HG03439 (cell line): ENCODE data around the gene WDFY3.
"Not testable (repeated sequence)": the region's sequence is repeated elsewhere in the genome, so short reads cannot be mapped to it uniquely, and the experiment has no call there.

Experiments
- ATAC-seq: cut with Tn5 transposase; IDR thresholded peaks from one replicate; pipeline ENCODE4 v1.9.1; 2021; ENCODE audit warnings: mild to moderate bottlenecking, moderate library complexity; ENCODE audit not compliant: unreplicated experiment

WDFY3 gene

GRCh38 chr4:84683064-84683850 lies 283.2 kb downstream of the WDFY3 start:
- no peak for ATAC-seq

GRCh38 chr4:84682661-84683060 lies 283.8 kb downstream of the WDFY3 start:
- ATAC-seq, result not testable (repeated sequence)

DNA sequence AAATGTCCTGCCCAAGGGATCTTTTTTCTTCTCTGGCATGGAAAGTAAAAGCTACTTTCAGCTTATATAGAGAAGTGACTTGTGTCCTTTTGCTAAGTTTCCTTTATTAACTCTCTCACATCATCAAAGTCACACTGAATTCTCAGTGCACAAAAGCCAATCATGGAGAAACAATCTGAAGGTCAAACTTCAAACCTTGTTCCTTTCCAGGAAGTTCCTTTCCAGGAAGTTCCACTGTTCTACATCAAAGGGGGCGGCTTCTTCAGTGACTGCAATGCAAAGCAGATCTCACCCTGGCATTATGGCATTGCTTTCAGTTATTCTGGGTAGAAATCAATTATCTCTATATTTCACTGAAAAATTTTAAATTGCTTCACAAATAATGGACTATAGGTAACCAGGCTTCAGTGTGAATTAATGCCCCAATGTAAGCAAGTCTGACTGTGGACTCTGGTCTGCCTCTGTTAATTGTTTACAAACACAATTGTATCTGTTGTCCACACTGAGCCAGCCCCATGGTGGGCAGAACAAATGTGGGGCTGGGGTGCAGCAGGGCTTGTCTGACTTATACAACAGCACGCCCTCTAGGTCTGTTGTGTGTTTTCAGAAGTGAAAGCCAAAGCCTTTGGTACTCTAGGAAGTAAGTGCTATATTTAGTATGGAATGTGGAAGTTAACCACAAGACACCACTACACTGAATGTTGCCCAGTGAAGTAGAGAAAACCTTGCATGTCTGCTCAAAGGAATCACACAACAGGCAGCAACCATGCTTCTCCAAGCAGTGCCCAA lies 284.8 kb downstream of the WDFY3 start:
- no peak for ATAC-seq

DNA sequence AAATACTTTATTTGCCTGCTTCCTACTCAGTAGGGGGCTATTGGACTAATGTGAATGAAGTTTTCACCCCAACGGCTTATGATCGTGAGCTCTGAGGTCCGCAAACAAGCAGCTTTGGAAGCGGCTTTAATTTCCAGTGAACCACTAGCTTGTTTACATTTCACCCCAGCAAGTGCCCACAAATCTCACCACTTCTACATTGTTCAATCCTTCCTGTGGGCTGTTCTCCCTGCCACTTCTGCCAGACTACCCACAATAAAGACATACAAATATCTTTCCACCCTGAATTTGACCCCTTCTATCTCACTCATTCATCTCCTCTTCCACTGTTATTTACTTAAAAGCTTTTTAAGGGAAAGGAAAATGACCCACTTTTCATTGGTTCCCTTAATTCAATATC lies 285.5 kb downstream of the WDFY3 start:
- ATAC-seq, result no peak

- ATAC-seq, result no peak
These were observed 287.3 kb downstream of the WDFY3 start for GRCh38 chr4:84678976-84679744.

- no peak for ATAC-seq
These were observed 288.5 kb downstream of the WDFY3 start for GRCh38 chr4:84677995-84678394.

- ATAC-seq, result no peak
These were observed 289.4 kb downstream of the WDFY3 start for GRCh38 chr4:84677093-84677492.

- ATAC-seq, result no peak
These were observed 292.8 kb downstream of the WDFY3 start for GRCh38 chr4:84673475-84674240.

DNA sequence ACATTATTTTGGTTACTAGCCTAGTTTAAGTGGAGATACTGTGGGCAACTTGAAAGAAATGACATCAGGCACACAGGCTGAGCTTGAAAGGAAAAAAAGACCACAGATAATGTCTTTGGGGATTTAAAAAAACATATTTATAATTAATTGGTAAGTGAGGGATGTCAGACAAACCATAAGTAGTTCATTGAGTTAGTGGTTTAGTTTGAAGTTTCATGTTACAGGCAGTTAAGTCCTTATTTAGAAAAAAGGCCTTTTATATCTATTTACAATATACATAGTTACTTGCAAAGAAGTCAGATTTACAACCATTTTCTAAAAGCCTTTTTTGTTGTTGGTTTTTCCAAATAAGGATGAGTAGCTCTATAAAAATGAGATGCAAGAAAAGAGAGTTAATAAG lies 294.3 kb downstream of the WDFY3 start:
- ATAC-seq, result no peak

- ATAC-seq, result no peak
These were observed 297.3 kb downstream of the WDFY3 start for GRCh38 chr4:84669201-84669600.

GRCh38 chr4:84666439-84666838 lies 300.1 kb downstream of the WDFY3 start:
- ATAC-seq, result no peak

- not testable (repeated sequence) for ATAC-seq
These were observed 301.7 kb downstream of the WDFY3 start for GRCh38 chr4:84664767-84665166.

DNA sequence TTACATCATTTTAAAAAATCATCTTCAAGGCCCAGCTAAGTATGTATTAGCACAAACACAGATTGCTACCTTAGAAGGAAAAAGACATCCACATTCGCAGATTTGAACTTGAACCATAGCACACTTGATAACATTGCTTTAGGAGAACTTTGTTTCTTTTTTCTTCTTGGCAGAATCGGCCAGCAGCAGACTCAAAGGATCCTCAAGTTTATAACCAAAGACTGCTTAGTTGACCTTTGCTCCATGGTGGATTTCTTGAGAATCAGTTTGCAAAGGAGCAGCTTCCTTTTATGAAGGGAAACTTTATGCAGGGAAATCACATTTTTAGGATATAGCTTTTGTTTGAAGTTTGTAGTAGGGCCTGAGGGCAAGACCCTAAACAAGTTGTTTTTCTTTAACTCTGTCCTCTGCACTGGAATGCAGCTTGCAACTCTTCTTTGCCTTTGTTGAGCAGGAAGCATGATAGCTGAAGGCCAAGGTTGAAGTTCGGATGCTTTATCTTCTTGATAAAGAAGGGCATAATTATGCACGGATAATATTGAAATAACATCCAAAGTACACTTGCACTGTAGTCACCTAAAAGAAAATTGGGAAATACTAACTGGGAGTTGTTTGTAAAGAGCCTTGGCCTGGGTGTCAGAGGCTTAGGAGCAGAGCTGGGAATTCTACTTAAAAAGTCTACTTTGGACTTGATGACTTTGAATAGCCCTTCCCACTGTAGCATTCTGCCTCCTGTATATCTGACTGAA lies 305.1 kb downstream of the WDFY3 start:
- no peak for ATAC-seq

DNA sequence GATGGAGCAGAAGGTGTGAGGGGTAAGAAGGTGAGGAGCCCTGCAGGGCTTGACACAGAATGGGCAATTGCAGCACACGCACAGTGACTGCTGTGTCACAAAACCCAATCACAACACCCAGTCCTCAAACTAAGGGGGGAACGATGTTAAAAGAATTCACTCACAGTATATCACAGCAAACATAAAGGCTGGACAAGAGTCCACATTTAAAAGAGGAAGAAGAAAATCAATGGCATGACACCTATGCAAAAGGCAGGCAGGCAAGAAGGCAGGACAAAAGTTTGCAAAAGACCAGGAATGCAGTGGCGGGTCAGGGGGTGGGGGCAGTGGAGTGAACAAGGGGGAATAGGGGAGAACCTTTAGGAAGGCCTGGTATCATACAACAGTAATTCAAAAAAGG lies 305.9 kb downstream of the WDFY3 start:
- no peak for ATAC-seq

DNA sequence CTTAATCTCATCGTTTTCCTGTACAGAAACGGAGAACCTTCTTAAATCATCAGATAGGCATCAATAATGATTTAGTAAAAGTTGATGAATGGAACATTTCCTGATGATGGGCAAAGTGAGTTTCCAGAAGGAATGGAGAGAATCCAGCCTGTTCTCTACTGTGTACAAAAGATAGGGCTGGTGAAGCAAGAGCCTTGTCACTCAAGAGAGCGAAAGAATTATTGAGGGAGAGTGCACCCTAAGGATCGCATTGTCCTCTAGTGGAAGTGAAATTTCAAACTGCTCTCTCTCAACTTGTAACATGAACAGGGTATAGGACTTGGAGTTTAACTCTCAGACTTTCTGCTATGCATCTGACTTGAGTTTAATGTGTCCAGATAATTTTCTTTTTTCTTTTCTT lies 314.0 kb downstream of the WDFY3 start:
- no peak for ATAC-seq

GRCh38 chr4:84651499-84651898 lies 315.0 kb downstream of the WDFY3 start:
- no peak for ATAC-seq

DNA sequence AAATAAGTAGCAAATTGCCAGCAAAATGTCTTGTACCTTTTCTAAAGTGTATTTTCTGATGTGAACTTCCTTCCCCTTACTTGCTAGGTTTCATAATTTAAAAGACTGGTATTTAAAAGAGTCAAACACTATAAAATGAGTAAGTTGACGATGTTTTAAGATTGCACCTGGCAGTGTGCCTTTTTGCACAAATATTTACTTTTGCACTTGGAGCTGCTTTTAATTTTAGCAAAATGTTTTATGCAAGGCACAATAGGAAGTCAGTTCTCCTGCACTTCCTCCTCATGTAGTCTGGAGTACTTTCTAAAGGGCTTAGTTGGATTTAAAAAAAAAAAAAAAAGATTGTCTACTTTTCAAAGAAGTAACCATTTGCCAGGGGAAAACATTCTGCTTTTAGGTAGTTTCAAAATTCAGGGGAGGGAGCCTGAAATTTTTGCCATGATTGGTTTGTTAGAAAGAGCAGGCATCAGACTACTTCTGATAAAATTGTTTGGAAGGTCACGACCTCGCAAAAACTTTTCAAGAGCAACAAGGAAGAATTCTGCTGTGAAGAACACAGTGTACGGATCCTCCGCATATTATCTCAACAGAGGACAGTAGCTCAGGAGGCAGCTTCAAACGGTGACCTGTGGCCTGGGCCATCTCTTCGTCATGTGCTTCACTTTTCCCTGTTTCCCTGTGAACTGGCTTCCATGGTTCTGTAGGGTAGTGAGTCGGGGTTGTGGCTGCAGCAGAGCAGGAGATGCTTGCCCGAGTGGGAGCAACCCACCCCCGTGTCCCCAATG lies 317.4 kb downstream of the WDFY3 start:
- no peak for ATAC-seq

GRCh38 chr4:84648178-84648577 lies 318.3 kb downstream of the WDFY3 start:
- ATAC-seq, result no peak

GRCh38 chr4:84647312-84647884 lies 319.1 kb downstream of the WDFY3 start:
- ATAC-seq, result no peak
